Fibroblast of skin of abdomen (primary cell): Measurements from ENCODE around the gene RIMS3.
"Not testable (repeated sequence)": the region's sequence is repeated elsewhere in the genome, so short reads cannot be mapped to it uniquely, and the experiment has no call there.

ENCODE experiments used
- DNase-seq: peaks from one replicate; pipeline ENCODE4 v3.0.0-alpha.2; 2013

RIMS3 gene

DNA sequence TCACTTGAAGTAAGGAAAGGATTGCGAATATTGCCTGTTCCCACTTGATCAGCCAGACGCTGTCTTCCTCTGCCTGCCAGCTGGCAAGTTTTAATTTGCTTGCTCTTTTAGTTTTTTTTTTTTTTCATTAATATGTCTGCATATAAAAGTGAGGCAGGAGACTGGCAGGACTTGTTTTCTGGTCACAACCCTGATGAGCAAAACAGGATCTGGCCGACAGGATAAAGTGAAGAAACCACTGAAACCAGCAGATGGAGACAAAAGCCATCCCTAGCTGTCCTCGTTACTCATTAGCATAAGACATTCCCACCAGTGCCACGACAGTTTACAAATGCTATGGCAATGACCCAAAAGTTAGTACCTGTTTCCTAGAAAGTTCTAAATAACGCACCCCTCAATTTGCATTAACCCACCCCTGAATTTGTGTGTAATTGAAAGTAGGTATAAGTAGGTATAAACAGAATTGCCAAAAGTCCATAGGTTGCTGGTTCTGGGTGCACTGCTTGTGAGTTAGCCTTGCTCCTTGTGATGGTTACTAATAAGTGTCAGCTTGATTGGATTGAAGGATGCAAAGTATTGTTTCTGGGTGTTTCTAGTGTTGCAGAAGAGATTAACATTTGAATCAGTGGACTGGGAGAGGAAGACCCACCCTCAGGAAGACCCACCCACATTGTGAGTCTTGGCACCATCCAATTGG is 73.2 kb downstream of the RIMS3 start:
- peak; percentile 9 for DNase-seq

DNA sequence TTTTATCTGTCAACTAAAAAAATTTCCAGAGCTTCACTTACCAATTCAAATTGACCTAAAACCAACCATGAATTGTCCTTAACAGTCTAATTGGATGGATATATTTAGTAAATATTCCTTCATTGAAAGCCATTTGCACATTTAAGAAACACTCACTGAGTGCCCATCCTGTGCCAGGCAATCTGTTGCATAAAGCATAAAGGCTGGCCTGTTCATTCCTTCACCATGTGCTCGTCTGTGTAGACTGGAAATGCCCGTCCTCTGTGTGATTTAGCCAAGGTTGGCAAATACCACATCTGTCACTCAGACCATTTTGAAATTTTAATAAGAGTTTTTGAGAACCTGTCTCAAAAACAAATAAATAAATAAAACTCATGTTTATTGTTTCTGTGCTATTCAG is 76.9 kb downstream of the RIMS3 start:
- DNase-seq: no peak

DNA sequence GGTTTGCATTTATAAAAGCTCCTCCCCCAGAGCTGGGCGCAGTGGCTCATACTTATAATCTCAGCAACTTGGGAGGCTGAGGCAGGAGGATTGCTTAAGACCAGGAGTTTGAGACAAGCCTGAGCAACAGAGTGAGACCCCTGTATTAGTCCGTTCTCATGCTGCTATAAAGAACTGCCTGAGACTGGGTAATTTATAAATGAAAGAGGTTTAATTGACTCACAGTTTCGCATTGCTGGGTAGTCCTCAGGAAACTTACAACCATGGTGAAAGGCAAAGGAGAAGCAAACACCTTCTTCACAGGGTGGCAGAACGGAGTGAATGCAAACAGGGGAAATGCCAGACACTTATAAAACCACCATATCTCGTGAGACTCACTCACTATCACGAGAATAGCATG is 81.5 kb downstream of the RIMS3 start:
- no peak for DNase-seq

DNA sequence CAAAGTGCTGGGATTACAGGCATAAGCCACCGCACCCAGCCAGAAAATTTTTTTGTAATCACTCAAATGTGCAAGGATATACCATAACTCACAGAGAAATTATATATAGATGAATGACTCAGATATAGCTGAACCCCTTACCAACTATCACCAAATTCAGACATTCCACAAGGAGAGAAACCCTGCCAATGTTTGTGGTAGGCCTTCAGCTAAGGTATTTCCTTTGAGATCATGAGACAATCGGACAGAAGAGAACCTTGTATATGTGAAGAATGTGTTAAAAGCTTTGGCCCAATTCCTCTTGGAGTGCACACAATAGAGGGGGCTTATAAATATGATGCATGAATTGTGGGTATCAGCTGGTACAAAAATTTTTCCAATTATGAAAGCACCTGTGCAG is 83.4 kb downstream of the RIMS3 start:
- DNase-seq: peak; percentile 61

DNA sequence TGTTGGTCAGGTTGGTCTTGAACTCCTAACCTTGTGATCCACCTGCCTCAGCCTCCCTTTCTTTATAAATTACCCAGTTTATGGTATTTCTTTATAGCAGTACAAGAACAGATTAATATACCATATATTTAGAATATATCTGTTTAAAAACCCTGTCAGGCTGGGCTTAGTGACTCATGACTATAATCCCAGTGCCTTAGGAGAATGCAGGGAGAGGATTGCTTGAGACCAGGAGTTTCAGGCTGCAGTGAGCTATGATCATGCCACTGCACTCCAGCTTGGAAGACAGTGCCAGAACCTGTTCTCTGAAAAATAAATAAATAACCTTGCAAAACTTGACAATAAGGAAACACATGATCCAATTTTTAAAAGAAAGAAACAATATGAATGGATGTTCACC is 90.1 kb downstream of the RIMS3 start:
- DNase-seq: no peak

DNA sequence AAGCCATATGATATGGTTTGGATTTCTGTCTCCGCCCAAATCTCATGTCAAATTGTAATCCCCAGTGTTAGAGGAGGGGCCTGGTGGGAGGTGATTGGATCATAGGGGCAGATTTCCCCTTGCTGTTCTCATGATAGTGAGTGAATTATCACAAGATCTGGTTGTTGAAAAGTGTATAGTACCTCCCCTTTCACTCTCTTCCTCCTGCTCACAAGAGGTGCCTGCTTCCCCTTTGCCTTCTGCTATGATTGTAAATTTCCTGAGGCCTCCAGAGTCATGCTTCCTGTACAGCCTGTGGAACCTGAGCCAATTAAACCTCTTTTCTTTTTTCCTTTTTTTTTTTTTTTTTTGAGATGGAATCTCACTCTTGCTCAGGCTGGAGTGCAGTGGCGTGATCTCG is 90.7 kb downstream of the RIMS3 start:
- DNase-seq: not testable (repeated sequence)
